Keratinocyte (primary cell): Measurements from ENCODE around the gene CCL4L2.

Experiments used
- EZH2 ChIP-seq: IDR thresholded peaks from one replicate; pipeline ENCODE4 v1.6.1; 2012; ENCODE audit warnings: inconsistent platforms, mild to moderate bottlenecking, low read length, moderate library complexity
- TF ChIP-seq, protein P1 (sequence below), 3 experiments: IDR thresholded peaks in 1 of 3; conservative IDR thresholded peaks in 1 of 3; optimal IDR thresholded peaks in 1 of 3; 2 replicates in 2 of 3; 3 replicates in 1 of 3; pipeline versions ENCODE3 to v1.5.1; 2011; ENCODE audit warnings: low read length in 3 of 3, mild to moderate bottlenecking in 3 of 3, moderate library complexity in 2 of 3, control low read depth in 1 of 3, inconsistent platforms in 1 of 3; ENCODE audit not compliant: insufficient read depth in 2 of 3; ENCODE audit errors: extremely low read depth in 1 of 3

GRCh38 chr17:36209575-36209974 is 1.3 kb upstream of the CCL4L2 start:
- TF ChIP-seq, protein P1, sequence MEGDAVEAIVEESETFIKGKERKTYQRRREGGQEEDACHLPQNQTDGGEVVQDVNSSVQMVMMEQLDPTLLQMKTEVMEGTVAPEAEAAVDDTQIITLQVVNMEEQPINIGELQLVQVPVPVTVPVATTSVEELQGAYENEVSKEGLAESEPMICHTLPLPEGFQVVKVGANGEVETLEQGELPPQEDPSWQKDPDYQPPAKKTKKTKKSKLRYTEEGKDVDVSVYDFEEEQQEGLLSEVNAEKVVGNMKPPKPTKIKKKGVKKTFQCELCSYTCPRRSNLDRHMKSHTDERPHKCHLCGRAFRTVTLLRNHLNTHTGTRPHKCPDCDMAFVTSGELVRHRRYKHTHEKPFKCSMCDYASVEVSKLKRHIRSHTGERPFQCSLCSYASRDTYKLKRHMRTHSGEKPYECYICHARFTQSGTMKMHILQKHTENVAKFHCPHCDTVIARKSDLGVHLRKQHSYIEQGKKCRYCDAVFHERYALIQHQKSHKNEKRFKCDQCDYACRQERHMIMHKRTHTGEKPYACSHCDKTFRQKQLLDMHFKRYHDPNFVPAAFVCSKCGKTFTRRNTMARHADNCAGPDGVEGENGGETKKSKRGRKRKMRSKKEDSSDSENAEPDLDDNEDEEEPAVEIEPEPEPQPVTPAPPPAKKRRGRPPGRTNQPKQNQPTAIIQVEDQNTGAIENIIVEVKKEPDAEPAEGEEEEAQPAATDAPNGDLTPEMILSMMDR (optimal IDR thresholded peaks at IDR 0.05 in 1 of 3, IDR thresholded peaks at IDR 0.05 in 1 of 3, conservative IDR thresholded peaks at IDR 0.05 in 1 of 3; ENCODE audit: extremely low read depth in 1 of 3, insufficient read depth in 2 of 3, low read length in 3 of 3) = no peak
- no peak for TF ChIP-seq EZH2
